NT2/D1 (cell line): ENCODE results near the gene CALY.
A peak's percentile ranks its signal among the peaks of the same experiment; 100 is the strongest.

Experiments
- DNase-seq: peaks from one replicate; pipeline ENCODE4 v3.0.0-alpha.2; 2011; ENCODE audit warnings: low read depth, low spot score
- H3K27me3 ChIP-seq: 2 replicates; pipeline ENCODE4 v1.6.0; 2011; ENCODE audit warnings: mild to moderate bottlenecking; ENCODE audit not compliant: insufficient read length, insufficient read depth
- H3K36me3 ChIP-seq: 2 replicates; pipeline ENCODE4 v1.6.1; 2011; ENCODE audit warnings: mild to moderate bottlenecking, low read length, mixed read lengths; ENCODE audit not compliant: insufficient read depth, insufficient read length
- H3K4me1 ChIP-seq: 2 replicates; pipeline ENCODE4 v1.5.1; 2011; ENCODE audit not compliant: insufficient read depth, insufficient read length
- H3K4me3 ChIP-seq: 2 replicates; pipeline ENCODE4 v1.5.1; 2011; ENCODE audit warnings: low read depth; ENCODE audit not compliant: insufficient read length
- H3K9ac ChIP-seq: 2 replicates; pipeline ENCODE4 v1.6.0; 2011; ENCODE audit warnings: low read depth; ENCODE audit not compliant: insufficient read length
- H3K9me3 ChIP-seq: 2 replicates; pipeline ENCODE4 v1.5.1; 2011; ENCODE audit warnings: mild to moderate bottlenecking, low read length; ENCODE audit not compliant: insufficient read depth
- SUZ12 ChIP-seq: IDR thresholded peaks from 2 replicates; pipeline ENCODE4 v1.6.1; 2011; ENCODE audit not compliant: insufficient read length, insufficient read depth; ENCODE audit errors: extremely low read depth
- YY1 ChIP-seq: IDR thresholded peaks from 2 replicates; pipeline ENCODE4 v1.6.1; 2011; ENCODE audit not compliant: insufficient read length, insufficient read depth
- ZNF274 ChIP-seq: IDR thresholded peaks from 2 replicates; pipeline ENCODE4 v1.6.1; 2011; ENCODE audit warnings: mild to moderate bottlenecking, low read depth, low read length

CALY gene

GRCh38 chr10:133336577-133337369 lies at the start of gene CALY:
Gene CALY, minus strand, starts transcription at chr10:133336896. Its CDS starts 7,907 bp downstream, at chr10:133328989.
- Histone ChIP-seq H3K4me3 (no peak within 1 kb of the TSS), H3K9ac (no peak within 1 kb of the TSS), H3K9me3 (peaks cover 10% of the 10 kb centered on the region; the same call in 1 of the 2 replicates), H3K4me1 (no peaks in the 10 kb centered on the region), H3K36me3 (no peaks in the 10 kb centered on the region), H3K27me3 (peaks cover 79% of the 10 kb centered on the region)
- DNase-seq = no peak
- TF ChIP-seq ZNF274 (no peak), SUZ12 (no peak), YY1 (no peak)

GRCh38 chr10:133385214-133385613 lies 48.5 kb upstream of the CALY start:
- no peaks in the 10 kb centered on the region for H3K9me3 ChIP-seq
- no peak overlapping the region for H3K9ac ChIP-seq
- peaks cover 4% of the 10 kb centered on the region for H3K36me3 ChIP-seq
- TF ChIP-seq SUZ12 (no peak), ZNF274 (no peak), YY1 (no peak)
- no peak for DNase-seq
- no peak overlapping the region for H3K4me3 ChIP-seq
- H3K27me3 ChIP-seq = peaks cover 3% of the 10 kb centered on the region
- no peaks in the 10 kb centered on the region for H3K4me1 ChIP-seq

- DNase-seq = no peak
- TF ChIP-seq SUZ12 (no peak), YY1 (no peak), ZNF274 (no peak)
- no peaks in the 10 kb centered on the region for H3K9me3 ChIP-seq
- peaks cover 13% of the 10 kb centered on the region for H3K27me3 ChIP-seq
- H3K4me3 ChIP-seq = no peak overlapping the region
- peaks cover 4% of the 10 kb centered on the region for H3K36me3 ChIP-seq
- H3K4me1 ChIP-seq = peaks cover 3% of the 10 kb centered on the region
- no peak overlapping the region for H3K9ac ChIP-seq
Measured at GRCh38 chr10:133384071-133384470, 47.4 kb upstream of the CALY start.

GRCh38 chr10:133383551-133383950 lies 46.9 kb upstream of the CALY start:
- no peak for DNase-seq
- peaks cover 3% of the 10 kb centered on the region for H3K4me1 ChIP-seq
- H3K9ac ChIP-seq = no peak overlapping the region
- no peak overlapping the region for H3K4me3 ChIP-seq
- peaks cover 15% of the 10 kb centered on the region for H3K27me3 ChIP-seq
- no peaks in the 10 kb centered on the region for H3K9me3 ChIP-seq
- TF ChIP-seq SUZ12 (no peak), YY1 (no peak), ZNF274 (no peak)
- H3K36me3 ChIP-seq = peaks cover 4% of the 10 kb centered on the region

- Histone ChIP-seq H3K27me3 (peaks cover 38% of the 10 kb centered on the region), H3K4me1 (peaks cover 6% of the 10 kb centered on the region), H3K9ac (no peak overlapping the region), H3K4me3 (no peak overlapping the region), H3K9me3 (no peaks in the 10 kb centered on the region), H3K36me3 (peaks cover 4% of the 10 kb centered on the region)
- no peak for DNase-seq
- TF ChIP-seq YY1 (no peak), ZNF274 (no peak), SUZ12 (no peak)
Measured at GRCh38 chr10:133381036-133381435, 44.3 kb upstream of the CALY start.

GRCh38 chr10:133379801-133380666 lies 43.3 kb upstream of the CALY start:
- no peak for DNase-seq
- Histone ChIP-seq H3K27me3 (peaks cover 48% of the 10 kb centered on the region), H3K9ac (peak overlapping the region; percentile 64), H3K4me1 (peaks cover 6% of the 10 kb centered on the region), H3K4me3 (peak overlapping the region; percentile 56), H3K36me3 (peaks cover 4% of the 10 kb centered on the region), H3K9me3 (no peaks in the 10 kb centered on the region)
- TF ChIP-seq SUZ12 = no peak
- TF ChIP-seq ZNF274 = no peak
- TF ChIP-seq YY1 = no peak

GRCh38 chr10:133379152-133379800 lies 42.6 kb upstream of the CALY start, which contains the start of gene PAOX:
Gene PAOX, plus strand, starts transcription at chr10:133379262. Its CDS starts 55 bp downstream, at chr10:133379317.
- peak within 1 kb of the TSS; percentile 76 for H3K9ac ChIP-seq
- H3K4me1 ChIP-seq = peaks cover 6% of the 10 kb centered on the region
- DNase-seq = no peak
- TF ChIP-seq SUZ12 (no peak), ZNF274 (no peak), YY1 (no peak)
- peaks cover 55% of the 10 kb centered on the region for H3K27me3 ChIP-seq
- H3K4me3 ChIP-seq = peak within 1 kb of the TSS; percentile 63
- H3K9me3 ChIP-seq = no peaks in the 10 kb centered on the region
- H3K36me3 ChIP-seq = peaks cover 4% of the 10 kb centered on the region
